GM12891 (cell line): ENCODE data around the gene TENM4.

Experiments used
- PAX5 ChIP-seq: IDR thresholded peaks from 2 replicates; pipeline ENCODE4 v1.6.1; 2011; ENCODE audit warnings: low read length, moderate library complexity, mild to moderate bottlenecking; ENCODE audit not compliant: insufficient read depth, severe bottlenecking
- POLR2A ChIP-seq: IDR thresholded peaks from 2 replicates; pipeline ENCODE4 v1.6.1; 2011; ENCODE audit warnings: low read depth, low read length, control low read depth
- POLR2AphosphoS5 ChIP-seq: IDR thresholded peaks from 2 replicates; pipeline ENCODE4 v1.6.1; 2011; ENCODE audit warnings: low read depth, low read length, control low read depth
- POU2F2 ChIP-seq: IDR thresholded peaks from 2 replicates; pipeline ENCODE4 v1.6.1; 2011; ENCODE audit warnings: low read depth, mild to moderate bottlenecking, control low read depth, low read length, moderate library complexity
- SPI1 ChIP-seq: IDR thresholded peaks from 2 replicates; pipeline ENCODE4 v1.6.1; 2011; ENCODE audit warnings: low read depth, low read length, control low read depth
- TAF1 ChIP-seq: IDR thresholded peaks from 2 replicates; pipeline ENCODE4 v1.6.1; 2011; ENCODE audit warnings: low read depth, low read length, control low read depth

DNA sequence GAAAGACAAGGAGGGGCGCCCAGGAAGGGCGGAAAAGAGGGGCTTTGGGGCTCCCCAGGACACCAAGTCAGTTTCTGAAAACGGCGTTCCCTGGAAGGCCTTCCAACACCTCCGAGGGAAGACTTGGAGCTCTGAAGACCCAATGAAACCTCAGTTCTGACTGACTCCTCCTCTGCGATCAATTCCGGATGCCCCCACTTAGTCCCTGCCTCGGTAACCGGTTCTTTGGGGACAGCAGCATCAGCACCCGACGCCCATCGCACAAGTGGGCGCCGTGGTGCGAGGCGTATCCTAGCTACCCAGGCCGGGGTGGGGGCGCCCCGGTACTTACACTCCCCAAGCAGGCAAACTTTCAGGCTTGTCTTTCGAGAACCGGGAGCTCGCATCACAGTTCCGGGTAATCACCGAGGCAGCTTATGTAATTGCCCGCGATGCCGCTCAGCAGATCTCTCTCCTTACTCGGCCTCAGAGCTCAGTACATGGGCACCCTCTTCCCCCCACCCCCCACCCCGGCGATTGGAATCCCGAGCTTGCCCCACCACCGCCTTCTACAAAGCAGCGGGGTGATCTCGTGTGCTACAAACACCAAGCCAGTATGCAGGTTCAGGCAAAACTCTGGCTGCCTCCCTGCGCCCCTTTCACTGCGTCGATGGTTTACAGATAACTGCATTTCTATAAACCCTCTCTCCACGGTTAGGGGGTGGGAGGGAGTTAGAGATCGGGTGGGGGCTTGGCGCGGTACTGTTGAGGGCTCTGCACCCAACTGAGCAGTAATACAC, 2.0 kb downstream of the TENM4 start:
- no peak for TF ChIP-seq POLR2AphosphoS5
- no peak for TF ChIP-seq POLR2A
- no peak for TF ChIP-seq TAF1
- no peak for TF ChIP-seq POU2F2
- no peak for TF ChIP-seq PAX5
- no peak for TF ChIP-seq SPI1
